ENCODE measurements around the gene MYORG. TPM values are rescaled to one million over a fixed set of nuclear protein-coding genes. Genes with fewer than 3 reads are reported as not detected.

MYORG gene
- total and polyA plus RNA-seq, 9 of the 15 experiments (the other 6 are each of a cell fraction or from before 2014, with no cell fraction given) = 0.06 to 0.82 (median 0.18) TPM

DNA sequence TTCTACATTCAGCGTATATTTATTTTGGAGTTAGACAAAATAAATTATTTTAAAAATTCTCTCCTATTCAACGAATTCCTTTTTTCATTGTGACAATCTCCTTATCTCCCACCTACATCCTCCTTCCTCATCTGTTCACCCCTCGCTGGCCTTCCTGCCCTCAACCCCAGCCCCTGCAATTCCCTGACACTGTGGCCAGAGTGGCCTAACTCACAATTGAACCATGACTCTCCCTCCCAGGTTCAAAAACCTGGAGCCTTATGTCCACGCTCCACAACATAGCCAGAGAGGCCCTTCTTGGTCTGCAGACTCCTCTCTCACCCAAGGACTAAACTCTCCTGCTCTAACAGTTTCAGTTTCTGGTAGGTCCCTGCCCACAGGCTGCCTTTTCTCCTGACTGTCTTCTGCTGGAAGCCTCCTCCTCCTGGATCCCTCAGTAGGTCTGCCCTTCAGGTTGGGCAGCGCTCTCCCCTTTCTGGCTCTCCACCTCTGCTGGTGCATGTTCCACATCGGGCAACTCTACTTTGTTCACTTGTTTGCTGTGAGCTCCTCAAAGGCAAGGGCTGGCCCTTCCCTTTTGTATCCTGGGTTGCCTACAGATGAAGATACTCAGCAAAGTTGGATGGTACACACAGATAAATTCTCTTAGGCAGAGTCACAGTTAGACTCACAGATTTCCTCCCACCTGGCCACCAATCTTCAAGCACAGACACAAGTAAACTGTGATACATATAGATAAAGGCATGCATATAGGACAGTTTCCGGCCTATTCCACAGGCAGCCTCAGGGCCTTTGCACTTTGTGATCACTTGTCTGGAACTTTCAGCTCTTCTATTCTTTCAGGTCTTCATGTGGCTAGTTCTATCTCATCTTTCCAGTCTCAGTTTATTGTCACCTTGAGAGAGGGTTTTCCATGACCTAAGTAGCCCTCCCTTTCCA lies 19.8 kb upstream of the MYORG start (continued):
- TF ChIP-seq MYC (IDR thresholded peaks at IDR 0.05; ENCODE audit: low read depth, low read length) (no peak), MYC (CRISPR knock-in tag; IDR thresholded peaks at IDR 0.05; ENCODE audit: borderline replicate concordance, low read depth) (no peak), RBM25 (IDR thresholded peaks at IDR 0.05; ENCODE audit: low read depth, low read length, severe bottlenecking) (peak; percentile 61), FOSL1 (tag; conservative IDR thresholded peaks at IDR 0.05) (no peak), TEAD1 (CRISPR knock-in tag; IDR thresholded peaks at IDR 0.05) (no peak), TEAD4 (IDR thresholded peaks at IDR 0.05; ENCODE audit: low read length) (peak; percentile 82), TEAD4 (CRISPR knock-in tag; IDR thresholded peaks at IDR 0.05; ENCODE audit: borderline replicate concordance) (no peak), KLF10 (CRISPR knock-in tag; IDR thresholded peaks at IDR 0.05) (no peak)
- TF ChIP-seq, protein P1, sequence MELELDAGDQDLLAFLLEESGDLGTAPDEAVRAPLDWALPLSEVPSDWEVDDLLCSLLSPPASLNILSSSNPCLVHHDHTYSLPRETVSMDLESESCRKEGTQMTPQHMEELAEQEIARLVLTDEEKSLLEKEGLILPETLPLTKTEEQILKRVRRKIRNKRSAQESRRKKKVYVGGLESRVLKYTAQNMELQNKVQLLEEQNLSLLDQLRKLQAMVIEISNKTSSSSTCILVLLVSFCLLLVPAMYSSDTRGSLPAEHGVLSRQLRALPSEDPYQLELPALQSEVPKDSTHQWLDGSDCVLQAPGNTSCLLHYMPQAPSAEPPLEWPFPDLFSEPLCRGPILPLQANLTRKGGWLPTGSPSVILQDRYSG (tag; conservative IDR thresholded peaks at IDR 0.05; ENCODE audit: low read depth) = no peak
- TF ChIP-seq, protein P2, sequence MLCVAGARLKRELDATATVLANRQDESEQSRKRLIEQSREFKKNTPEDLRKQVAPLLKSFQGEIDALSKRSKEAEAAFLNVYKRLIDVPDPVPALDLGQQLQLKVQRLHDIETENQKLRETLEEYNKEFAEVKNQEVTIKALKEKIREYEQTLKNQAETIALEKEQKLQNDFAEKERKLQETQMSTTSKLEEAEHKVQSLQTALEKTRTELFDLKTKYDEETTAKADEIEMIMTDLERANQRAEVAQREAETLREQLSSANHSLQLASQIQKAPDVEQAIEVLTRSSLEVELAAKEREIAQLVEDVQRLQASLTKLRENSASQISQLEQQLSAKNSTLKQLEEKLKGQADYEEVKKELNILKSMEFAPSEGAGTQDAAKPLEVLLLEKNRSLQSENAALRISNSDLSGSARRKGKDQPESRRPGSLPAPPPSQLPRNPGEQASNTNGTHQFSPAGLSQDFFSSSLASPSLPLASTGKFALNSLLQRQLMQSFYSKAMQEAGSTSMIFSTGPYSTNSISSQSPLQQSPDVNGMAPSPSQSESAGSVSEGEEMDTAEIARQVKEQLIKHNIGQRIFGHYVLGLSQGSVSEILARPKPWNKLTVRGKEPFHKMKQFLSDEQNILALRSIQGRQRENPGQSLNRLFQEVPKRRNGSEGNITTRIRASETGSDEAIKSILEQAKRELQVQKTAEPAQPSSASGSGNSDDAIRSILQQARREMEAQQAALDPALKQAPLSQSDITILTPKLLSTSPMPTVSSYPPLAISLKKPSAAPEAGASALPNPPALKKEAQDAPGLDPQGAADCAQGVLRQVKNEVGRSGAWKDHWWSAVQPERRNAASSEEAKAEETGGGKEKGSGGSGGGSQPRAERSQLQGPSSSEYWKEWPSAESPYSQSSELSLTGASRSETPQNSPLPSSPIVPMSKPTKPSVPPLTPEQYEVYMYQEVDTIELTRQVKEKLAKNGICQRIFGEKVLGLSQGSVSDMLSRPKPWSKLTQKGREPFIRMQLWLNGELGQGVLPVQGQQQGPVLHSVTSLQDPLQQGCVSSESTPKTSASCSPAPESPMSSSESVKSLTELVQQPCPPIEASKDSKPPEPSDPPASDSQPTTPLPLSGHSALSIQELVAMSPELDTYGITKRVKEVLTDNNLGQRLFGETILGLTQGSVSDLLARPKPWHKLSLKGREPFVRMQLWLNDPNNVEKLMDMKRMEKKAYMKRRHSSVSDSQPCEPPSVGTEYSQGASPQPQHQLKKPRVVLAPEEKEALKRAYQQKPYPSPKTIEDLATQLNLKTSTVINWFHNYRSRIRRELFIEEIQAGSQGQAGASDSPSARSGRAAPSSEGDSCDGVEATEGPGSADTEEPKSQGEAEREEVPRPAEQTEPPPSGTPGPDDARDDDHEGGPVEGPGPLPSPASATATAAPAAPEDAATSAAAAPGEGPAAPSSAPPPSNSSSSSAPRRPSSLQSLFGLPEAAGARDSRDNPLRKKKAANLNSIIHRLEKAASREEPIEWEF (CRISPR knock-in tag; IDR thresholded peaks at IDR 0.05) = no peak

Measured in K562 (cell line).